Measurements from ENCODE around the gene LAMB2. TPM values are rescaled to one million over a fixed set of nuclear protein-coding genes. Genes with fewer than 3 reads are reported as not detected.

The LAMB2 gene
- 1,000 to 10,000 TPM; 1,056 to 1,180 TPM for total RNA-seq

- H3K4me1 ChIP-seq = peaks cover 0 to 31% of the 10 kb centered on the region in 2 donors
- H3K27me3 ChIP-seq = no peaks in the 10 kb centered on the region
- H3K9me3 ChIP-seq = no peaks in the 10 kb centered on the region
- H3K27ac ChIP-seq = peak within 1 kb of the TSS; percentile 90 to 92
- peak; percentile 81 for DNase-seq (ENCODE audit: low spot score)
- peak within 1 kb of the TSS; percentile 67 to 78 for H3K4me3 ChIP-seq
- H3K36me3 ChIP-seq = peaks cover 41% of the 10 kb centered on the region
- peak; percentile 14 to 34 for TF ChIP-seq CTCF (IDR thresholded peaks at IDR 0.05)
Observed at GRCh38 chr3:49132437-49133225, at the start of gene LAMB2. LAMB2 (minus strand) TSS chr3:49133050; CDS start chr3:49132867, 183 bp downstream.

- DNase-seq (ENCODE audit: low spot score) = no peak
- Histone ChIP-seq H3K4me1 (peaks cover 0 to 28% of the 10 kb centered on the region in 2 donors), H3K36me3 (peaks cover 2% of the 10 kb centered on the region), H3K4me3 (no peak overlapping the region), H3K27ac (no peak overlapping the region), H3K9me3 (no peaks in the 10 kb centered on the region), H3K27me3 (no peaks in the 10 kb centered on the region)
- no peak for TF ChIP-seq CTCF (IDR thresholded peaks at IDR 0.05)
Observed at GRCh38 chr3:49181351-49181750, 48.5 kb upstream of the LAMB2 start.

- Histone ChIP-seq H3K36me3 (peaks cover 15% of the 10 kb centered on the region), H3K27me3 (no peaks in the 10 kb centered on the region), H3K9me3 (no peaks in the 10 kb centered on the region), H3K4me1 (peaks cover 0 to 40% of the 10 kb centered on the region in 2 donors), H3K27ac (no peak overlapping the region), H3K4me3 (no peak overlapping the region)
- TF ChIP-seq CTCF (IDR thresholded peaks at IDR 0.05) = no peak
- no peak for DNase-seq (ENCODE audit: low spot score)
Observed at GRCh38 chr3:49180116-49180515, 47.3 kb upstream of the LAMB2 start.

GRCh38 chr3:49177073-49177472 is 44.2 kb upstream of the LAMB2 start:
- Histone ChIP-seq H3K27me3 (no peaks in the 10 kb centered on the region), H3K27ac (no peak overlapping the region), H3K4me3 (no peak overlapping the region), H3K36me3 (peaks cover 24% of the 10 kb centered on the region), H3K4me1 (peaks cover 0 to 70% of the 10 kb centered on the region in 2 donors), H3K9me3 (no peaks in the 10 kb centered on the region)
- TF ChIP-seq CTCF (IDR thresholded peaks at IDR 0.05) = no peak
- no peak for DNase-seq (ENCODE audit: low spot score)

GRCh38 chr3:49175530-49175929 is 42.7 kb upstream of the LAMB2 start:
- no peak for DNase-seq (ENCODE audit: low spot score)
- Histone ChIP-seq H3K4me1 (peaks cover 0 to 81% of the 10 kb centered on the region in 2 donors), H3K4me3 (no peak overlapping the region), H3K9me3 (no peaks in the 10 kb centered on the region), H3K36me3 (peaks cover 24% of the 10 kb centered on the region), H3K27ac (no peak overlapping the region), H3K27me3 (no peaks in the 10 kb centered on the region)
- no peak for TF ChIP-seq CTCF (IDR thresholded peaks at IDR 0.05)

All from right atrium auricular region (tissue), 2 donors.